Endometrium (tissue), 2 donors: ENCODE results near the gene KCNQ1.

ENCODE experiments used
- FAIRE-seq: peaks from 2 replicates; lab custom pipeline; 2012; peaks lifted over from hg19 to GRCh38; lab: Jason Lieb, UNC
- donor health status: control.
- donor health status: control.

Gene KCNQ1

DNA sequence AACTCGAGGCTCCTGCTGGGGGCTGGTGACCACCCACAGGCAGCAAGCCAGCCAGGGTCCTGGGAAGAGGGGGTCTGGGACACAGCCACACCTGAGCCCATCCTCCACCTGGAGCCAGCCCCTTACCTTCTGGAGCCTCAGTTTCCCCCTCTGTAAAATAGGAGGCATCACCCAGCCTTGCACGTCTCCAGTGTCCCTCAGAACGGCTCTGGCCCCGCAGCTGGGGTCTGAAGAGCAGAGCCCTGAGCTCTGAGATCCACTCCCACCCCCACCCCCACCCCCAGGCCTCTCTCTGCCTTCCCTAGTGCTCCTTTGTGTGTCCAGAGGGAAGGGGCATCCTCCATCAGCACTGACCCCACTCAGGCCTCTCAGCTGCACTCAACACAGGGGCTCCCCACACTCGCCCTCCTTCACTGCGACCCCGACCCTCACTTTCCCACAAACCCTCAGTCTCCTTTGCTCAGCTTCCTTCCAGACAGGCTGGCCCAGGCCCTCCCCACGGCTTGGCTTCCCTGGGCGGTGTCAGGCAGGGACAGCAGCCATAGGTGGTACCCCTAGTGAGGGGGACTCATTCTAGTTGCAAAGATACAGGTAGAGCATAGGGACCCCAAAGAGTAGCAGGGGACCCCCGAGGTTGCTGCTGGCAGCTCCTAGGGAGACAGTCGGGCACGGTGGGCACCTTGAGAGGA, 288.3 kb downstream of the KCNQ1 start:
- FAIRE-seq: no peak

DNA sequence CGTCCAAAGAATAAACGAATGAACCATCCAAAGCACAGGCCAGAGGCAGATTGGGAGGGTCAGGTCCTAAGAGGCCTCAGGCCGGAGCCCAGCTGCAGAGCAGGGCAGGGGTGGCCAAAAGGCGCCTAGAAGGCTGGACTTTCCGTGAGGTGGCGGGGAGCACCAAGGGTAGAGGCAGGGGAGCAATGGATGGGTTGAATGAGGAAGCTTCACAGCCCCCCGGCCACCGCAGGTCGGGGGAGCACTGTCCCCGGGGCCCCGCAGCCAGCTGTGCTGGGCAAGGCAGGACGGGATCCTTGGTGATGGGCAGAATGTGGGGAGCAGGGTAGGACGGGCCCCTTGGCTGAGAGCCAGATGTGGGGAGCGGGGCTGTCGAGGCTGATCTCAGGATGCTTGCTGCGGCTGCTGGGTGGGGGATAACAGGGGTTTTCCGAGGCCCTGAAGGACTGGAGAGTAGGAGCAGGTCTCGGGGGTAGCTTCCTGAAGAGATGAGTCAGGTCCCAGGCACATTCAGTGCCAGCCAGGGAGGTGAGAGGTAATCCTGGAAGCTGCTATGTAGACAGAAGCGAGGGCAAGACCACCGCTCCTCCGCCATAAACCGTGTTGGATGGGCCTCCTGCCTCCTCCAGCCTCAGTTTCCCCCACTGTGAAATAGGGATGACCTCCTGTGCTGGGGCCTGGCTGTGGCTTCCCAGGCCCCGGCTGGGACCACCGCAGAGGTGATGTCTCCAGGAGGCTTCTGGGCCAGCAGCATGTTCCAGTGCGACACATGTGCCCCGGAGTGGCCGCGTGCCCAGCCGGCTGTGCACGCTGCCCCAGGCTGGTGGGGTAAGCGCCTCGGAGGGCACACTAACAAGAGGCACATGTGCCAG, 289.6 kb downstream of the KCNQ1 start:
- no peak for FAIRE-seq

DNA sequence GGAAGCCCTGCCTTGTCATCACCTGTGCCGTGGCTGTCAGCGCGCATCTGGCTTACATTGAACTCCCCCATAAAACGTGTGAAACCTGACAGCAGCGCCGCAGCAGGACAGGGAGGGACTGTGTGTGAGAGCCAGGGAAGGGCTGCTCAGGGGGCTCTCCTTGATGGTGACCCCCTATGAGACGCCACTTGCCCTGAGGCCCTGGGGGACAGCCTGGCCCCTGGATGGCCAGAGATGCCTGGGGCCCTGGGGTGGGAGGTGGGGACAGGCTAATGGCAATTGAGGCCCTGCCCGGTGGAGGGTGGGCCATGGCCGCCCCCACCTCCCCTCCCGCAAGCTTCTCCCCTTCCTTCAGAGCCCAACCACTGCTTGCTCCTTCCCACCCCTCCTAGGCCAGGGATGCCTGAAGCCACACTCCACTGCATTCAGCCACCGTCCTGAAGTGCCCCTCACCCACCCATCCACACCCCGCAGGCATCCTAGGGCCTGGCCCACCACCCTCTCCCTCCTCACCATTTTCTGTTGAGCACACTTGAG, 290.3 kb downstream of the KCNQ1 start:
- FAIRE-seq: no peak

GRCh38 chr11:2736577-2737225, 291.9 kb downstream of the KCNQ1 start:
- FAIRE-seq: no peak

DNA sequence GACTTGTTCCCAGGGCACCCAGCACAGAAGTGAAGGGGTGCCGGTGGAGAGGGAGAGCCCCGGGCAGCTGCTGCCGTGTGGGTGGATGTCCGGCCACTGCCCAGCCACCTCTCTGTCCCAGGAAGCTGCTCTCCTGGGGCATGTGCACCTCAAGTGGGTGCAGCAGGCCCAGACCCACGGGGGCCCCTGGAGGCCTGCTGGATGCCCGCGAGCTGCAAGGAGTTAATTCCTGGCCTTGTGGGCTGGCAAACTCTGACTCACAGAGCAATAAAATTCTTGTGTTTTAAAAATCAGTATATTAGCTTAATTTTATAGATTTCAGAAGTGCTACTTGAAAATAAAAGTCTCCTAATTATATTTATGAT, 292.4 kb downstream of the KCNQ1 start:
- no peak for FAIRE-seq

DNA sequence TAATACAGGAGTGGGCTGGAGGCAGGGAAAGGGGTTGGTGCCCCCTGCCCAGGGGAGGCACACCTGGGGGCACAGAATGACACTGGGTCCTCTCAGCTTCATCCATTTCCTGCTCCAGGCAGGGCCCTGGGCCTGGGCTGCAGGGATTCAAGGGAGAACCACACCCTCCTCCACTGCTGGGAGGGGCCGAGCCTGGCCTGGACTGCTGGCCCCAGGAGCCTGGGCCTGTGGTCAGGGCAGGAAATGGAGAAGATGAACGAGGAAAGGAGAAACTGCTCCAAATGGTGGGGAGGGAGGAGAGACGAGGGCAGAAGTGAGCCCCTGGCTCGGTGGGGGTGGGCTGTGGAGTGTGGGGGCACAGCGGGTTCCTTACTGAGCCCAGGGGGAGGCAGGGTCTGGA, 293.1 kb downstream of the KCNQ1 start:
- no peak for FAIRE-seq

- FAIRE-seq: no peak
Measured at GRCh38 chr11:2738551-2739431, 294.0 kb downstream of the KCNQ1 start.

DNA sequence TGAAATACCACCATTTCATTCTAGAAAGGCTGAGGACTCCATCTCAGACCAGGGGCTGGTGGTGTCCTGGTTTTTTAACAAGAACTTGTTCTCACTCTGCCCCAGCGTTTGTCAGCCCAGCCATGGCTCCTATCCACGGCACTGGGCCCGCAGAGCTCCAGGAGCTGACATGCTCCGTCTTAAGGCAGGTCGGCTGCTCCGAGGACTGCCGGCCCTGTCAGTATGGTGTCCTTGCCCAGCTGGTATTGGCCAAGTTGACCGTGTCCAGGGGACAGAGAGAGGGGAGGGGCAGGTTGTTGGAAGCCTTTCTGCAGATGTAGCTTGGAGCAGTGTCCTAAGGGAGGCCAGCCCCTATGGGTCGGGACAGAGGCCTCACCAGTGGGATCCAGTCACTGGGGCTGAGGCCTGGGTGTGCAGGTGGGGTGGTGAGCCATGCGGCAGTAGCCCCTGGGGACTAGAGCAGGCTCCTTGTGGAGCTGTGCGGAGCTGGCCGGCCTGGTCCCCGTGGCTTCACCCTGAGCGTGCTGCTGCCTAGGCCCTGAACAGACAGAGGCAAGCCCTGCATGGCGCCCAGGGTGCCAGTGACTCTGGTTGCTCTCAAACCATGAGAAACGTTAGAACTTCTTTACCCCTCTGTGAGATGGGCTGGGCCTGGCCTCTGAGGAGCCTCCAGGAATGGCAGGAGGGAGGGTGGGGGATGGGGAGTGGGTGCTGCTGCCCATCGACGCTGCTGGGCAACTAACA, 294.9 kb downstream of the KCNQ1 start:
- FAIRE-seq: no peak

- no peak for FAIRE-seq
Measured at GRCh38 chr11:2740275-2740940, 295.6 kb downstream of the KCNQ1 start.

GRCh38 chr11:2741006-2741376, 296.2 kb downstream of the KCNQ1 start:
- no peak for FAIRE-seq

- no peak for FAIRE-seq
Measured at GRCh38 chr11:2741377-2742131, 296.7 kb downstream of the KCNQ1 start.

- no peak for FAIRE-seq
Measured at GRCh38 chr11:2742201-2742600, 297.4 kb downstream of the KCNQ1 start.

- no peak for FAIRE-seq
Measured at GRCh38 chr11:2742611-2743426, 298.0 kb downstream of the KCNQ1 start.

- no peak for FAIRE-seq
Measured at GRCh38 chr11:2743427-2744110, 298.8 kb downstream of the KCNQ1 start.

DNA sequence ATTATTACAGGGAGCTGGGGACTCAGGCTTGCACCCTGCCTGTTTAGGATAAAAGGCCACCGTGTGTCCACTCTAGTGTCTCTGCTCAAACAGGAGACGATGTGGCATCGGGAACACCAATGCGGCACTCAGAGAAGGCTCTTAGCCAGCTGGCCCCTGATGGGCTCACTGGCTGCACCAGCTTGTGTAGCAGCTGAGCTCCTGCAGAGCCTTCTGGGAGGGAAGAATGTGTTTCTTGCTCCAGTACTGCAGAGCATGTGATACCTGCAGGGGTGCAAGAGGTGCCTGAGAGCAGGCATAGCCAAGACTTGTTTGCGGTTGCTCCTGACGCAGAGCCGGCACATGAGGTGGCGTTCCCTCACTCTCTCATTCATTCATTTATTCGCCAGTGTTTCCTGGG, 299.4 kb downstream of the KCNQ1 start:
- no peak for FAIRE-seq

- no peak for FAIRE-seq
Measured at GRCh38 chr11:2745511-2745910, 300.7 kb downstream of the KCNQ1 start.

DNA sequence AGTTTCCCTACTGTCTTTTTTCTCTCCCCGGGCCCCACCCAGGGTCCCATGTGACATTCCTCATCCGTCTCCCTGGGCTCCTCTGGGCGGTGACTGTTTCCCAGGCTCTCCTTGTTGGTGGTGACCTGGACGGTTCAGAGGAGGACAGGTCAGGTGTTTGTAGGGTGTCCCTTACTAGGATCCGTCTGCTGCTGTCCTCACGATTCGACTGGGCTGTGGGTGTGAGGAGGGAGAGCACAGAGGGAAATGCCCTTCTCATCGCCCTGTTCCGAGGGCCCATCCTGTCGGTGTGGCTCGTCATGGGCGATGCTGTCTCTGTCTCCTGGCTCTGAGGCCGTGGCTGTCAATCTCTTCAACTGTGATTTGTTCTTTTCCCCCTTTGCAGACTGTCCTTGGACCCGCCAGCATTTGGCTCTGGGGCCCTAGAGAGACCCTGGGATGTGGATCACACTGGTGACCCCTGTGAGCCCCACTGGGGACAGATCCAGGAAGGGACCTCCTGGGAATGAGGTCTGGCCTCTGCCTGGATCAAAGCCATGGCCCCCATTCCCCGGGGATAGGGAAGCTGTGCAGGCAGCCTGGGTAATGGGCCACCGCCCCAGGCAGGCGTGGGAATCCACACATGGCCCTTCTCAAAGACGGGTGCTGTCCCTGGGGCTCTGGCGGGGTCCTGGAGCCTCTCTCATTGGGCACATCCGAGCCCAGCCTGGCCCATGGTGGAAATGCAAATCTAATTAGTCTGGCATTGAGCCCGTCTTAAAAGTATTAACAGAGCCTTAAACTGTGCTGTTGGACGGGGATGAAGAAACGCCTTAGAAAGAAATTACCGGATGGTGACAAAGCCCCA, 301.8 kb downstream of the KCNQ1 start:
- FAIRE-seq: no peak
